Left lung (tissue), 14 donors: ENCODE results near the gene CYB5R3. TPM values are rescaled to one million over a fixed set of nuclear protein-coding genes. Genes with fewer than 3 reads are reported as not detected.
A peak's percentile ranks its signal among the peaks of the same experiment; 100 is the strongest.

Experiments used
- ATAC-seq: fragments of 200-7000 bp; cut with Tn5 transposase; one replicate; pipeline ENCODE4 v1.9.1; 2020; ENCODE audit warnings: moderate library complexity
- DNase-seq, 4 donors: peaks; one replicate each; pipeline ENCODE4 v3.0.0-alpha.2; 2013 to 2020
- H3K27ac ChIP-seq, 2 donors: fragments of 200-600 bp; sonication (generic) in 1 of 2; one replicate each; pipeline versions ENCODE4 v1.5.0 to v1.8.0; 2020 to 2021
- H3K27me3 ChIP-seq, 2 donors: fragments of 200-600 bp; sonication (generic) in 1 of 2; one replicate each; pipeline versions ENCODE4 v1.5.0 to v1.8.0; 2020 to 2021
- H3K36me3 ChIP-seq, 2 donors: fragments of 200-600 bp; sonication (generic) in 1 of 2; one replicate each; pipeline versions ENCODE4 v1.5.0 to v1.8.0; 2020 to 2021
- H3K4me1 ChIP-seq, 2 donors: fragments of 200-600 bp; one replicate each; pipeline ENCODE4 v1.8.0; 2021
- H3K4me3 ChIP-seq, 2 donors: fragments of 200-600 bp; sonication (generic) in 1 of 2; one replicate each; pipeline versions ENCODE4 v1.5.0 to v1.8.0; 2020 to 2021; ENCODE audit warnings: mild to moderate bottlenecking in 1 of 2
- H3K9me3 ChIP-seq, 2 donors: fragments of 200-600 bp; sonication (generic) in 1 of 2; one replicate each; pipeline versions ENCODE4 v1.5.0 to v1.8.0; 2020 to 2021
- intact Hi-C, 2 donors: fragments of 100-400 bp; cut with DNase I; formaldehyde crosslinking; loops; one replicate each; pipeline versions ENCODE4 v1.11.2 to v1.14.2; 2022
- long read RNA-seq, 12 donors: library from polyadenylated mRNA in 2 of 12; unstranded in 2 of 12; transcript quantifications; one replicate each; pipeline ENCODE4 v2.0.0 and lab custom pipeline, GENCODE V29; 2019 to 2026
- polyA plus RNA-seq, 6 donors: library from polyadenylated mRNA; unstranded; fragments of 120-200 nt; gene quantifications; one replicate each; pipeline ENCODE4 v1.2.1, GENCODE V29; 2013; ENCODE audit not compliant: insufficient read length in 6 of 6
- total RNA-seq, 2 donors: library from RNA; stranded (reverse); fragmentation: NEBNext Ultra II Directional; extraction: Animal tissue kit (Norgen Biotek cat#: 25700); gene quantifications; one replicate each; pipeline ENCODE4 v1.2.1, GENCODE V29; 2021
- TF ChIP-seq, protein P1 (sequence below), 2 donors: fragments of 200-600 bp; sonication (generic) in 1 of 2; IDR thresholded peaks; one replicate each; pipeline versions ENCODE4 v1.5.0 to v1.8.0; 2021; ENCODE audit warnings: antibody characterized with exemption in 2 of 2
- donor health status: DM: no; HTN: yes; CAD: no.
- donor health status: DM: no; HTN: no; CAD: no.

CYB5R3 gene
- total RNA-seq (100 to 1,000 TPM; 250 to 265 TPM), polyA plus RNA-seq (100 to 1,000 TPM; 116 to 153 (median 149) TPM)
- long read RNA-seq, donor 1, transcript CYB5R3-204 (8 exons, 1,849 nt) = minor isoform, 12 of 151 reads
- long read RNA-seq, donor 1, transcript CYB5R3-201 (9 exons, 2,124 nt) = major isoform, 117 of 151 reads
- long read RNA-seq, donor 1, partial matches to known transcripts = 15 of 151 reads
- long read RNA-seq, donor 1, other reads (novel, unspliced or antisense) = 5 of 151 reads
- long read RNA-seq, donor 2, transcript CYB5R3-201 (9 exons, 2,124 nt) = major isoform, 76 of 116 reads
- long read RNA-seq, donor 2, transcript CYB5R3-204 (8 exons, 1,849 nt) = minor isoform, 12 of 116 reads
- long read RNA-seq, donor 2, partial matches to known transcripts = 27 of 116 reads
- long read RNA-seq, donor 2, other reads (novel, unspliced or antisense) = 0 of 116 reads
- long read RNA-seq, donor 3, transcript CYB5R3-201 (9 exons, 2,124 nt) = major isoform, 67 of 71 reads
- long read RNA-seq, donor 3, partial matches to known transcripts = 0 of 71 reads
- long read RNA-seq, donor 3, other reads (novel, unspliced or antisense) = 0 of 71 reads
- long read RNA-seq, donor 4, transcript CYB5R3-201 (9 exons, 2,124 nt) = major isoform, 147 of 196 reads
- long read RNA-seq, donor 4, partial matches to known transcripts = 6 of 196 reads
- long read RNA-seq, donor 4, other reads (novel, unspliced or antisense) = 37 of 196 reads
- long read RNA-seq, donor 5, transcript CYB5R3-204 (8 exons, 1,849 nt) = minor isoform, 9 of 92 reads
- long read RNA-seq, donor 5, transcript CYB5R3-201 (9 exons, 2,124 nt) = major isoform, 75 of 92 reads
- long read RNA-seq, donor 5, partial matches to known transcripts = 0 of 92 reads
- long read RNA-seq, donor 5, other reads (novel, unspliced or antisense) = 6 of 92 reads
- long read RNA-seq, donor 6, transcript CYB5R3-201 (9 exons, 2,124 nt) = major isoform, 42 of 55 reads
- long read RNA-seq, donor 6, transcript CYB5R3-204 (8 exons, 1,849 nt) = minor isoform, 6 of 55 reads
- long read RNA-seq, donor 6, partial matches to known transcripts = 0 of 55 reads
- long read RNA-seq, donor 6, other reads (novel, unspliced or antisense) = 5 of 55 reads
- long read RNA-seq, donor 7, transcript CYB5R3-201 (9 exons, 2,124 nt) = major isoform, 31 of 35 reads
- long read RNA-seq, donor 7, partial matches to known transcripts = 0 of 35 reads
- long read RNA-seq, donor 7, other reads (novel, unspliced or antisense) = 0 of 35 reads
- long read RNA-seq, donor 8, transcript CYB5R3-204 (8 exons, 1,849 nt) = minor isoform, 10 of 115 reads
- long read RNA-seq, donor 8, transcript CYB5R3-201 (9 exons, 2,124 nt) = major isoform, 60 of 115 reads
- long read RNA-seq, donor 8, partial matches to known transcripts = 43 of 115 reads
- long read RNA-seq, donor 8, other reads (novel, unspliced or antisense) = 0 of 115 reads
- long read RNA-seq, donor 9 = 0 reads
- long read RNA-seq, donor 10, transcript CYB5R3-204 (8 exons, 1,849 nt) = minor isoform, 7 of 306 reads
- long read RNA-seq, donor 10, transcript CYB5R3-201 (9 exons, 2,124 nt) = major isoform, 265 of 306 reads
- long read RNA-seq, donor 10, partial matches to known transcripts = 8 of 306 reads
- long read RNA-seq, donor 10, other reads (novel, unspliced or antisense) = 22 of 306 reads
- long read RNA-seq, donor 11, transcript CYB5R3-204 (8 exons, 1,849 nt) = minor isoform, 8 of 92 reads
- long read RNA-seq, donor 11, transcript CYB5R3-201 (9 exons, 2,124 nt) = major isoform, 77 of 92 reads
- long read RNA-seq, donor 11, partial matches to known transcripts = 6 of 92 reads
- long read RNA-seq, donor 11, other reads (novel, unspliced or antisense) = 0 of 92 reads
- long read RNA-seq, donor 12, transcript CYB5R3-201 (9 exons, 2,124 nt) = major isoform, 77 of 80 reads
- long read RNA-seq, donor 12, partial matches to known transcripts = 0 of 80 reads
- long read RNA-seq, donor 12, other reads (novel, unspliced or antisense) = 0 of 80 reads

DNA sequence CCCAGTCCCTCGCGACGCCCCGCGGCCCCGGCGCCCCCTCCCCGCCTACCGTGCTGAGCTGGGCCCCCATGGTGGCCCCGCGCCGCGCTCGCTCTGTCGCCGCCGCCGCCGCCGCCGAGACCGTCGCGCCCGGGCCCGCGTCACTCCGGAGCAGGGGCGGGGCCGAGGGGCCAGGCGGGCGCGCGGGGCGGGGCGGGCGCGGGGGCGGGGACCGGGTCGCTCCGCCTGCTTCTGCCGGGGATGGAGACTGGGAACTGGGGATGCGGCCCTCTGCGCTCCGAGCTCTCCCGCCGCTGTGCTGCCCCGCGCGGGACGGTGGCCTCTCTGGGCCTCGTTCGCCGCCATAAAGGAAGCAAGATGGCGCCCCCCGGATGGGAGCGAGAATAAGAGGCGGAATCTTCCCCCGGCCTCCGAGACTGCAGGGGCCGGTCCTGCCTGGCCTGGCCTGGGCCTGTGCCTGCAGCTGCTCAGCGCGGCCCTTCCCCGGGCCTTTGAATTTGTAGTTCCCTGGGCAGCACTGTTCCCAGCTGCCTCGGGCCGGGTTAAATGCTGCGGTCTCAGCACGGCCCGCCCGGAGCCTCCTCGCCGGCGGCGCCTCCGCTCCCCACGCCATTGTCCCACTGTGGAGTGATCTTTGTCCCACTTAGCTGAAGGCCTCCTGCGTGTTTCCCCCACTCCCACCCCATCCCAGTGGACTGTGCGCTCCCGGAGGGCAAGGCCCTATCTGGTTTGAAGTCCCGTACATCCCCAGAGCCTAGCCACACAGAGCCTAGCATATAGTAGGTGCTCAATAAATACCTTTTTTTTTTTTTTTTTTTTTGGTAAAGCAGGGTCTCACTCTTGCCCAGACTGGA is at the start of gene CYB5R3:
Gene CYB5R3, minus strand, starts transcription at position 147 of the 854 bp plus-strand sequence. Its CDS starts 77 bp downstream, at position 70.
- intact Hi-C loops = no loop called here
- TF ChIP-seq, protein P1, sequence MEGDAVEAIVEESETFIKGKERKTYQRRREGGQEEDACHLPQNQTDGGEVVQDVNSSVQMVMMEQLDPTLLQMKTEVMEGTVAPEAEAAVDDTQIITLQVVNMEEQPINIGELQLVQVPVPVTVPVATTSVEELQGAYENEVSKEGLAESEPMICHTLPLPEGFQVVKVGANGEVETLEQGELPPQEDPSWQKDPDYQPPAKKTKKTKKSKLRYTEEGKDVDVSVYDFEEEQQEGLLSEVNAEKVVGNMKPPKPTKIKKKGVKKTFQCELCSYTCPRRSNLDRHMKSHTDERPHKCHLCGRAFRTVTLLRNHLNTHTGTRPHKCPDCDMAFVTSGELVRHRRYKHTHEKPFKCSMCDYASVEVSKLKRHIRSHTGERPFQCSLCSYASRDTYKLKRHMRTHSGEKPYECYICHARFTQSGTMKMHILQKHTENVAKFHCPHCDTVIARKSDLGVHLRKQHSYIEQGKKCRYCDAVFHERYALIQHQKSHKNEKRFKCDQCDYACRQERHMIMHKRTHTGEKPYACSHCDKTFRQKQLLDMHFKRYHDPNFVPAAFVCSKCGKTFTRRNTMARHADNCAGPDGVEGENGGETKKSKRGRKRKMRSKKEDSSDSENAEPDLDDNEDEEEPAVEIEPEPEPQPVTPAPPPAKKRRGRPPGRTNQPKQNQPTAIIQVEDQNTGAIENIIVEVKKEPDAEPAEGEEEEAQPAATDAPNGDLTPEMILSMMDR (IDR thresholded peaks at IDR 0.05) = no peak
- peaks cover 38 to 53% of the 10 kb centered on the region in 2 donors for H3K4me1 ChIP-seq

DNA sequence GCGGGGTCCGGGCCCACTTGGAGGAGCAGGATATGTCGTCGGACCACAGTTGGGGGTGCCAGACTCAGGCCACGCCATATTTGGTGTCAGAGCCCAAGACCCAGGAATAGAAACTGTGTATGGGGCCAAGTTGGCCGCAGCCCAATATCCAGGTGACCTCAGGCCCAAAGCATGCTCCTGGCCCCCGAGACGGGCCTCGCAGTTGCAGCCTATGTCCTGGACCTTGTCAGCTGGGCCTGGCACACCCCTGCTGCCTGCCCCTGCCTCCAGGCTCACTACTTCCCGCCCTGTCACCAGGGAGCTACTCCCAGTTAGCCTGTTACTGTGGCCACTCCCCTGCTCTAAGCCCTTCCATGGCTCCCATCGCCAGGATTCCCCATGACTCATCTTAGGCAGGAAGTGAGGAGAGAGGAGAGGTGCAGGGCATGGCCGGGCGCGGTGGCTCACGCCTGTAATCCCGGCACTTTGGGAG is 48.4 kb upstream of the CYB5R3 start:
- H3K27ac ChIP-seq = peak overlapping the region in 1 of 2 donors; percentile 9
- H3K4me3 ChIP-seq = no peak overlapping the region
- H3K36me3 ChIP-seq = peaks cover 0 to 7% of the 10 kb centered on the region in 2 donors
- TF ChIP-seq, protein P1 (IDR thresholded peaks at IDR 0.05) = no peak
- ATAC-seq (peak; percentile 68), DNase-seq (no peak)
- H3K27me3 ChIP-seq = no peaks in the 10 kb centered on the region
- H3K4me1 ChIP-seq = peaks cover 4 to 15% of the 10 kb centered on the region in 2 donors
- no peaks in the 10 kb centered on the region for H3K9me3 ChIP-seq
- intact Hi-C loops = no loop called here

More for the DNA sequence above, at the start of gene CYB5R3:
- H3K9me3 ChIP-seq = no peaks in the 10 kb centered on the region
- peak within 1 kb of the TSS; percentile 64 to 81 for H3K4me3 ChIP-seq
- no peaks in the 10 kb centered on the region for H3K27me3 ChIP-seq
- peak; percentile 68 to 95 (median 83) for DNase-seq
- no peaks in the 10 kb centered on the region for H3K36me3 ChIP-seq
- peak; percentile 74 for ATAC-seq
- peak within 1 kb of the TSS; percentile 90 to 91 for H3K27ac ChIP-seq

DNA sequence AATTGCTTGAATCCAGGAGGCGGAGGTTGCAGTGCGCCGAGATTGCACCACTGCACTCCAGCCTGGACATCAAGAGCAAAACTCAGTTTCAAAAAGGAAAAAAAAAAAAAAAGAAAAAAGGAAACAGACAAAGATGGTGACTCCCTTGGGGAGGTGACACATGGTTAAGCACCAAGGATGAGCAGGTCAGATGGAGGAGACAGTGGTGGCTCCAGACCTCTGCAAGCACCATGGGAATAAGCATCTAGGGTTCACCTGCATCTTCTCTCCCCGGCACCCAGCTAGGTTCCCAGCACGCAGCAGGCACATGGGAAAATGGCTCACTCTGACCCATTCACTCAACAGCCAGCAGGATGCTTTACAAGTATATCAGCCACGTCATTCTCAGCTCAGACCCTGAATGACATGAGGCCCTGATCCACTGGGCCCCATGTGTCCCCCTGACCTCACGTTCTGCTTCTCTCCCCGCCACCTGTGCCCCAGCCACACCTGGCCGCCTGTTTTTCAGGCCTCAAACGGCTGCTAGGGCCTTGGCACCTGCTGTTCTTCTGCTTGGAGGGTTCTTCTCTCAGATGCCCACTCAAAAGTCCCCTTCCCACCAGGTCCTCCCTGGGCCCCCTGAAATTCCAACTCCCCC is 47.3 kb upstream of the CYB5R3 start:
- TF ChIP-seq, protein P1 (IDR thresholded peaks at IDR 0.05) = no peak
- no peak for ATAC-seq
- peaks cover 0 to 11% of the 10 kb centered on the region in 2 donors for H3K36me3 ChIP-seq
- intact Hi-C loops = no loop called here
- no peak overlapping the region for H3K27ac ChIP-seq
- peaks cover 4 to 15% of the 10 kb centered on the region in 2 donors for H3K4me1 ChIP-seq
- H3K4me3 ChIP-seq = no peak overlapping the region
- DNase-seq = peak in 1 of 4 donors; percentile 34
- H3K27me3 ChIP-seq = no peaks in the 10 kb centered on the region
- H3K9me3 ChIP-seq = no peaks in the 10 kb centered on the region
